IPS-18a (cell line): Measurements from ENCODE around the gene IL6R.
A peak's percentile ranks its signal among the peaks of the same experiment; 100 is the strongest.

Experiments
- H3K27ac ChIP-seq: one replicate; pipeline ENCODE4 v1.5.1; 2013; ENCODE audit warnings: low read length
- H3K27me3 ChIP-seq: one replicate; pipeline ENCODE4 v1.6.1; 2013; ENCODE audit warnings: mild to moderate bottlenecking, low read length; ENCODE audit not compliant: control insufficient read depth, insufficient read depth
- H3K36me3 ChIP-seq: one replicate; pipeline ENCODE4 v1.6.1; 2013; ENCODE audit warnings: low read depth, low read length; ENCODE audit not compliant: control insufficient read depth
- H3K4me1 ChIP-seq: one replicate; pipeline ENCODE4 v1.6.1; 2013; ENCODE audit warnings: low read depth, low read length; ENCODE audit not compliant: control insufficient read depth
- H3K4me3 ChIP-seq: one replicate; pipeline ENCODE4 v1.5.1; 2013; ENCODE audit warnings: low read length
- H3K9ac ChIP-seq: one replicate; pipeline ENCODE4 v1.6.1; 2013; ENCODE audit warnings: mild to moderate bottlenecking, low read length, moderate library complexity
- H3K9me3 ChIP-seq: one replicate; pipeline ENCODE4 v1.6.1; 2013; ENCODE audit warnings: low read depth, low read length; ENCODE audit not compliant: control insufficient read depth

The IL6R gene

GRCh38 chr1:154496383-154496782, 91.2 kb downstream of the IL6R start:
- no peak overlapping the region for H3K27ac ChIP-seq
- no peak overlapping the region for H3K4me3 ChIP-seq
- H3K4me1 ChIP-seq = peaks cover 14% of the 10 kb centered on the region
- H3K9me3 ChIP-seq = no peaks in the 10 kb centered on the region
- no peaks in the 10 kb centered on the region for H3K36me3 ChIP-seq
- peaks cover 31% of the 10 kb centered on the region for H3K27me3 ChIP-seq
- H3K9ac ChIP-seq = no peak overlapping the region

DNA sequence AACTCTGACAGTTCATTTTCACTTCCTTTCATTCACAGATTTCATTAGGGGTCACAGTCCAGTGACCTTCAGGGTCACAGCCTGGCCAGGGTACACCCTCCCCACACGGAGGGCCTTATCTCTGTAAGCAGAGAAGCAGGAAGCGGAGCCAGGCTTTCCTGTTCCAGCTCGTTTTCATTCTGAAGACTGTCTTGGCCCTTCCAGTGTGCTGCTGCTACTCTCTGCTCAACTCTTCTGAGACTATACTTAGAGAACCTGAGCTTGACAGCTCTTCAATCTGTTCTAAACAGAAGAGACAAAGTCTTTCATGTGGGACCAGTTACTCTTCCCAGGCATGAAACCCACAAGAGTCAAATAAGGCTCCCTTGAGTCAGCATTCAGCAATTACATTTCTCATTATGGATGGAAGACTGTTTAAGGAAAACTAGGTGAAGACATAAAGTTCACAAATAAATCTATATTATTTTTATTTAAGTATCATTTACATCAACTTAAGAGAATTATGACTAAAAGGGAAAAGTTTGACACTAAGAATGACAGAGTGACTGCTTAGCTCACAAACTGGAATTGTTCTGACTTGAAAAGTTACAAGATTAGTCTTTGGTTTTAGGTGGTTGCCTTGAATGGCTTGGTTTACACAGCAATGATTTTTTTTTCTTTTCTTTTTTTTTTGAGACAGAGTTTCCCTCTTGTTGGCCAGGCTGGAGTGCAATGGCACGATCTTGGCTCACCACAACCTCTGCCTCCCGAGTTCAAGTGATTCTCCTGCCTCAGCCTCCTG, 92.1 kb downstream of the IL6R start:
- Histone ChIP-seq H3K9ac (no peak overlapping the region), H3K4me1 (peaks cover 14% of the 10 kb centered on the region), H3K27ac (no peak overlapping the region), H3K36me3 (no peaks in the 10 kb centered on the region), H3K4me3 (no peak overlapping the region), H3K9me3 (no peaks in the 10 kb centered on the region), H3K27me3 (peaks cover 39% of the 10 kb centered on the region)

DNA sequence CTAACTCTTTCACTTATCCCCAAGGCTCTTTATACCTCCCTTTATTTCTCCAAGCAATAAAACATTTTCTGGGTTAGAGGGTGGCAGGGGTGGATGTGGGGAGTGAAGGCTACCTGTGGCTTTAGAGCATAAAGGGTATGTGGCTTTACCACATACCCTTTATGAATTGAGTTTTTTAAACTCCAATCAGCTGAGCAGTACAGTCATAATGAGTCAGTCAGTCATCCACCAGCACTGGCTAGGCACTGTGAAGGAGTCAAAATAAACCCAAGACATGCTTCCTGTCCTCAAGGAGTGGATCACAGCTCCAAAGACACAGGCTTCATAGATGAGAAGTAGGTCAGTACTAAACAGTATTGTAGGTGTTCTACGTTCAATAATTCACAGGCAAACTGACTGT, 94.3 kb downstream of the IL6R start:
- H3K36me3 ChIP-seq = no peaks in the 10 kb centered on the region
- no peaks in the 10 kb centered on the region for H3K9me3 ChIP-seq
- H3K4me3 ChIP-seq = no peak overlapping the region
- no peak overlapping the region for H3K27ac ChIP-seq
- H3K4me1 ChIP-seq = no peaks in the 10 kb centered on the region
- H3K9ac ChIP-seq = no peak overlapping the region
- H3K27me3 ChIP-seq = peaks cover 62% of the 10 kb centered on the region

DNA sequence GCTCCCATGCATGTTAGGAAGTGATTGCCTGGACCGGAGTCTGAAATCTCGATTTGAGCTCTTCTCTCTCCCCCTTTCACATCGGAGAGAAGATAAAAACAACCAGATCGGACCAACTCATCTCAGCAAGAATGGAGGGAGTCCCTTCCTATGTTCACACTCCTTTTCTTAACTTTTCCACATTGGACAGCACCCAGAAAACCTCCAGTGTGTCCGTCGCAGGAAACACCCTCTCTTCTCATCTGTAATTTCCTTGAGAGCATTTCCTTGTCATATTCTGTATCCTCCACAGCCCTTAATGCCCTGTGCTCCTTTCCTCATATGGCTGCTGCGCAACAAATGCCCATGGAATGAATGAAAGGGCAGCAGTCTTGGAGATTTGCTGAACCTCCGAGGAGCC, 95.4 kb downstream of the IL6R start:
- H3K36me3 ChIP-seq = no peaks in the 10 kb centered on the region
- H3K4me3 ChIP-seq = no peak overlapping the region
- no peak overlapping the region for H3K27ac ChIP-seq
- H3K9me3 ChIP-seq = no peaks in the 10 kb centered on the region
- H3K9ac ChIP-seq = no peak overlapping the region
- H3K27me3 ChIP-seq = peaks cover 72% of the 10 kb centered on the region
- H3K4me1 ChIP-seq = no peaks in the 10 kb centered on the region

GRCh38 chr1:154501423-154502065, 96.4 kb downstream of the IL6R start:
- no peak overlapping the region for H3K9ac ChIP-seq
- no peak overlapping the region for H3K27ac ChIP-seq
- H3K9me3 ChIP-seq = no peaks in the 10 kb centered on the region
- H3K27me3 ChIP-seq = peaks cover 77% of the 10 kb centered on the region
- H3K4me1 ChIP-seq = no peaks in the 10 kb centered on the region
- H3K36me3 ChIP-seq = no peaks in the 10 kb centered on the region
- peak overlapping the region; percentile 44 for H3K4me3 ChIP-seq

- Histone ChIP-seq H3K9ac (no peak within 1 kb of the TSS), H3K27ac (no peak within 1 kb of the TSS), H3K9me3 (no peaks in the 10 kb centered on the region), H3K4me1 (no peaks in the 10 kb centered on the region), H3K4me3 (peak within 1 kb of the TSS; percentile 44), H3K36me3 (no peaks in the 10 kb centered on the region), H3K27me3 (peaks cover 77% of the 10 kb centered on the region)
These were observed 97.1 kb downstream of the IL6R start, which contains the start of the genes SHE and TDRD10 for GRCh38 chr1:154502066-154502743. Gene SHE, minus strand, starts transcription at chr1:154502412. Its CDS starts 386 bp downstream, at chr1:154502026. Gene TDRD10, plus strand, starts transcription at chr1:154502219. Its CDS starts 4,685 bp downstream, at chr1:154506904.

DNA sequence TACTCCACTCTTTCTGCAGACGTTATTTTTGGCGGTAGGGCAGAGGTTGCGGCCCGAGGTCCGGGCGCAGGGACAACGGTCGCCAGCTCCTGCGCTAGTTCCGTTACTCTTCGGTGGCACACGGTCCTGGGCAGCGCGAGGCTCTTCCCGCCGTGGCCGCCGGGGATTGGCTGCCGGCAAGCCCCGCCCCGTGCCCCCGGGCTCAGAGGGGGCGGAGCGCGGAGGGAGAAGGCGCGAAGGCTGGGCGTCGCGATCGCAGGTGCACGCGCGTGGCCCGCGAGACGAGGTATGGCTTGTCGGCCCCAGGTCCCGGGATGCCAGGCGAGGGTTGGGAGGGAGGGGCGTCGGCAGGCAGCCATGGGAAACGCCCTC, 97.6 kb downstream of the IL6R start:
- no peak overlapping the region for H3K27ac ChIP-seq
- no peaks in the 10 kb centered on the region for H3K36me3 ChIP-seq
- no peaks in the 10 kb centered on the region for H3K4me1 ChIP-seq
- H3K4me3 ChIP-seq = no peak overlapping the region
- no peaks in the 10 kb centered on the region for H3K9me3 ChIP-seq
- peaks cover 77% of the 10 kb centered on the region for H3K27me3 ChIP-seq
- H3K9ac ChIP-seq = no peak overlapping the region

DNA sequence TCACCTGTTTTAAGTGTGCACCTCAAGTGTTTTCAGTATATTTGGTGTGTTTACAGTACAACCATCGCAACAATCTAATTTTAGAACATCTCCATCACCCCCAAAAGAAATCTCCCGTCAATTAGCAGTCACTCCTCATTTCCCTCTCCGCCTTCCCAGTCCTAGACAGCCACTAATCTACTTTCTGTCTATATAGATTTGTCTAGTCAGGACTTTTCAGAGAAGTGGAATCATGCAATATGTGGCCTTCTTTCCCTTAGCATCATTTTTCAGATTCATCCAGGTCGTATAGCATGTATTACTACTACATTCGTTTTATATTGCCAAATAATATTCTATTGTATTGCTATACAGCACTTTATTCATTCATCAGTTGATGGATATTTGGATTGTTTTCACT, 98.8 kb downstream of the IL6R start:
- Histone ChIP-seq H3K9me3 (no peaks in the 10 kb centered on the region), H3K27ac (no peak overlapping the region), H3K36me3 (no peaks in the 10 kb centered on the region), H3K4me1 (no peaks in the 10 kb centered on the region), H3K9ac (no peak overlapping the region), H3K27me3 (peaks cover 71% of the 10 kb centered on the region), H3K4me3 (no peak overlapping the region)

- Histone ChIP-seq H3K4me1 (no peaks in the 10 kb centered on the region), H3K36me3 (no peaks in the 10 kb centered on the region), H3K4me3 (no peak overlapping the region), H3K9me3 (no peaks in the 10 kb centered on the region), H3K9ac (no peak overlapping the region), H3K27ac (no peak overlapping the region), H3K27me3 (no peaks in the 10 kb centered on the region)
These were observed 107.6 kb downstream of the IL6R start for GRCh38 chr1:154512760-154513159.

DNA sequence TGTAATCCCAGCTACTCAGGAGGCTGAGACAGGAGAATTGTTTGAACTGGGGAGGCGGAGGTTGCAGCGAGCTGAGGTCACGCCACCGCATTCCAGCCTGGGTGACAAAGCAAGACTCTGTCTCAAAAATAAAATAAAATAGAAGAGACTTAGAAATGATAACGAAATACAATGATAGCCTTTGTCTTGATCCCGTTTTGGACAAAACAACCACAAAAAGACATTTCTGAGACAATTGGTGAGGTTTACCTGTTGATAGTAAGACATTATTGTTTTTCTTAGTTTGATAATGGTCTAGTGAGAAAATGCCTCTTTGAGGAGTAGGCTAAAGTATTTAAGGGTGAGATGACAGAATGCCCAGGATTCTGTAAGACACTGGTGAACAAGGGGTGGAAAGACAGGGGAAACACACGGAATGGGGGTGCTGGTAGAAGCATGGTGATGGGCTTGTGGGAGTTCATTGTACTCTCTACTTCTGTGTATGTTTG, 109.0 kb downstream of the IL6R start:
- no peaks in the 10 kb centered on the region for H3K27me3 ChIP-seq
- H3K27ac ChIP-seq = no peak overlapping the region

GRCh38 chr1:154517661-154518060, 112.5 kb downstream of the IL6R start:
- H3K27me3 ChIP-seq = no peaks in the 10 kb centered on the region
- no peaks in the 10 kb centered on the region for H3K4me1 ChIP-seq
- H3K36me3 ChIP-seq = no peaks in the 10 kb centered on the region
- H3K9ac ChIP-seq = no peak overlapping the region
- no peak overlapping the region for H3K27ac ChIP-seq
- no peaks in the 10 kb centered on the region for H3K9me3 ChIP-seq
- H3K4me3 ChIP-seq = no peak overlapping the region

More for the DNA sequence above, 109.0 kb downstream of the IL6R start:
- no peaks in the 10 kb centered on the region for H3K4me1 ChIP-seq
- no peak overlapping the region for H3K9ac ChIP-seq
- no peaks in the 10 kb centered on the region for H3K9me3 ChIP-seq
- H3K36me3 ChIP-seq = no peaks in the 10 kb centered on the region
- H3K4me3 ChIP-seq = no peak overlapping the region
